Urothelium cell line (cell line): Measurements from ENCODE around the gene MRPL30.
"Not testable (repeated sequence)": the region's sequence is repeated elsewhere in the genome, so short reads cannot be mapped to it uniquely, and the experiment has no call there.

Source experiments
- DNase-seq: peaks from one replicate; pipeline ENCODE4 v3.0.0; 2011; ENCODE audit warnings: low spot score, mixed read lengths
- FAIRE-seq: peaks from 2 replicates; lab custom pipeline; 2011; peaks lifted over from hg19 to GRCh38; lab: Jason Lieb, UNC

Gene MRPL30

DNA sequence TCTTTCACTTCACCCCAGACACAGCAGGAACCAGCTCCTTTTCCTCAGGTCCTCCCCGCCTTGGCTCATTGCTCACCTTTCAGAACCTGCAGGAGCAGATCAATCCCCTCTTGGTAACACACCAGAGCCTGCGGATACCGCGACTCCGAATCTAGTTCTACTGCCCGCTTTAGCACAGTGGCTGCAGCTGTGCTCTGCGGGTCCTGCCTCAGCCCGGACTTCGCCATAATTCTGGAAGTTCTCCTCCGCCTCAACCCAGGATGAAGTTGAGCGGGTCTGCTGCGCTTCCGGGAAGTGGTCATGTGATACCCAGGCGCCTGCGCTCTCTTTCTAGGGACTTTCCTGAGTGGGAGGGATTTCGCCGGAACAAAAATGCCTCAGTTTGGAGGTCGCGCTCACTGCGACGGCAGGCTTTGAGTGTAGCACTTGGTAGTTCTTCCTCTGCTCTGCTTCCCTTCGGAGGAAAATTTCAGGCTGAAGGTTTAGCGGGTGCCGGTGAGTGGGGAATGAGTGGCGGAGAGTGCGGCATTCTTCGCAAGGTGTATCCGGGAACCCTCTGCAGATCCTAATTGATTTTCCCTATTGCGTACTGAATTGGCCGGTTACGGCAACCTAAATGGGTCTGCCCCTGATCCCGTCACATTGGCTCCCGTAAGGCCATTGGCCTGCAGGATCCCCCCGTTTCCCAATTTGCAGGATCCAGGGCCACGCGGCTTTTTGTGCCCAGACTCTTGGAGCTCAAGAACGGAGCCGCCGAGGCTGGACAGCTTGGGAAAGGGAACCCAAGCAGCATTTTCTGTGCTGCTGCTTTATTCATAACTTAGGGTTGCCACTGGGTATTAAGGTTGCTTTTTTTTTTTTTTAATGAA lies at the start of gene MRPL30, which contains the start of gene MITD1:
Gene MRPL30 (plus strand): TSS at position 430 of the 869 bp plus-strand sequence. CDS start 5,020 bp downstream, outside the sequence.
Gene MITD1 (minus strand): TSS at position 304 of the 869 bp plus-strand sequence. CDS start 77 bp downstream, at position 227.
- DNase-seq (peak; percentile 95), FAIRE-seq (no peak)

DNA sequence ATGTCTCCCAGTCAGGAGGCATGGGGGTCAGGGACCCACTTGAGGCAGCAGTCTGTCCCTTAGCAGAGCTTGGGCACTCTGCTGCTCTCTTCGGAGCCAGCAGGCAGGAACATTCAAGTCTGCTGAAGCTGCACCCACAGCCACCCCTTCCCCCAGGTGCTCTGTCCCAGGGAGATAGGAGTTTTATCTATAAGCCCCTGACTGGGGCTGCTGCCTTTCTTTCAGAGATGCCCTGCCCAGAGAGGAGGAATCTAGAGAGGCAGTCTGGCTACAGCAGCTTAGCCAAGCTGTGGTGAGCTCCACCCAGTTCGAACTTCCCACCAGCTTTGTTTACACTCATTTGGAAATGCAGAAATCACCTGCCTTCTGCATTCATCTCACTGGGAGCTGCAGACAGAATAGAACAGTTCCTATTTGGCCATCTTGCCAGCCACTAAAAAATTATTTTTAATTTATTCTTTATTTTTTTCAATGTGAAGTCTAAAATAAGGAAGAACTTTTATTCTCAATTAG lies 45.9 kb upstream of the MRPL30 start:
- not testable (repeated sequence) for DNase-seq, FAIRE-seq

DNA sequence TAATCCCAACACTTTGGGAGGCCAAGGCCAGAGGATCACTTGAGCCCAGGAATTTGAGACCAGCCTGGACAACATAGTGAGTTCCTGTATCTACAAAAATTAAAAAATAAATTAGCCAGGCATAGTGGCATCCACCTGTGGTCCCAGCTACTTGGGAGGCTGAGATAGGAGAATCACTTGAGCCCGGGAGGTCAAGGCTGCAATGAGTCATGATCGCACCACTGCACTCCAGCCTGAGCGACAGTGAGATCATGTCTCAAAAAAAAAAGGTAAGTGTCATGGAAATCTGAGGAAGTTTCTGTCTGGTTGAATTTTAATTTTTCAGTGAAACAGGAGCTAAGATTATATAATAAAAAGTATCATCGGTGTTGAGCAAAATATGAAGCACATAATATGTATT lies 42.0 kb upstream of the MRPL30 start:
- DNase-seq (no peak), FAIRE-seq (no peak)

DNA sequence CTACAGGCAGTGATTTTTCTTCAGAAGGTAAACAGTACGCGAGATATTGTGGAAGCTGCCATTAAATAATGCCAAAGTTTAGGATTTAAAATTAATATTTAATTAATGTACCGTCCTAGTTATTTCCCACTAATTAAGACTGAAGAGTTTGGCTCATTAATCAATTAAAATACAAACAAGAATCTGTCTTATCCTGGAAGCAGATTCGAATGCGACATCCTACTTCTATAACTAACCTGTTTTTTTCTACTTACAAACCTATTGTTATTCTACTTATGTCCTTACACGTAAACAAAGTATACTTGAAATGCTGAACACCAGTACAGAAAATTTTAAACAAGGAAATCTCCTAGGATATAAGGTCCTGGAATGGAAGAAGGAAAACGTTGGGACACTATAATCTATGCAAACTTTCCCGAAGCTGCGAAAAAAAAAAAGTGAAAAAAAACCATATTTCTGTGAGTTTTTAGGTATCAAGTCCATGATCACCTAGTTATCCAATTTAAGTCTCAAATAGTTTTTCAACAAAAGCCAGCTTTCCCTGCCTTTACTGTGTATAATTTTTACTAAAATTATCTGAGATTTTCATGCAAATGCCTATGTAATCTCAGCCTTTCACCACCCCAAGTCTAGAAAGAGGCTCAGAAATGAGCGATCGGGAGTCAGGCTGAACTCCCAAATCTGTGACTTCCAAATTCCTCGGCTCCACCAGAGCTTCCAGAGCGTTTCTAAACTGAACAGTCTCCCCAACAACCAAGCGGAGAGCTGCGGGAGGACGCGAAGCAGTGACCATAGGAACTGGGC lies 40.7 kb upstream of the MRPL30 start:
- FAIRE-seq (no peak), DNase-seq (no peak)

DNA sequence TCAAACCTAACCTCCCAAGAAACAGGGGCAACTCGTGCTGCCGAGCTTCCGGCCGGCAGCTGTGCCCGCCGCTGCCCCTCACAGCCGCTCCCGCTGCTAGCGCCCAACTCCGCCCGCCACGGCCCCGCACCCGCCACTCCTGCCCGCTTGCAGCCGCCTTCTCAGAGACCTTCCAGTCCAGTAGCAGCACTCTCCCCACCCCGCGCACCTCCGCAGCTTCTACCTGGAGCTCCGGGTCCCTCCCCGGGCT lies 40.2 kb upstream of the MRPL30 start:
- FAIRE-seq (no peak), DNase-seq (no peak)

DNA sequence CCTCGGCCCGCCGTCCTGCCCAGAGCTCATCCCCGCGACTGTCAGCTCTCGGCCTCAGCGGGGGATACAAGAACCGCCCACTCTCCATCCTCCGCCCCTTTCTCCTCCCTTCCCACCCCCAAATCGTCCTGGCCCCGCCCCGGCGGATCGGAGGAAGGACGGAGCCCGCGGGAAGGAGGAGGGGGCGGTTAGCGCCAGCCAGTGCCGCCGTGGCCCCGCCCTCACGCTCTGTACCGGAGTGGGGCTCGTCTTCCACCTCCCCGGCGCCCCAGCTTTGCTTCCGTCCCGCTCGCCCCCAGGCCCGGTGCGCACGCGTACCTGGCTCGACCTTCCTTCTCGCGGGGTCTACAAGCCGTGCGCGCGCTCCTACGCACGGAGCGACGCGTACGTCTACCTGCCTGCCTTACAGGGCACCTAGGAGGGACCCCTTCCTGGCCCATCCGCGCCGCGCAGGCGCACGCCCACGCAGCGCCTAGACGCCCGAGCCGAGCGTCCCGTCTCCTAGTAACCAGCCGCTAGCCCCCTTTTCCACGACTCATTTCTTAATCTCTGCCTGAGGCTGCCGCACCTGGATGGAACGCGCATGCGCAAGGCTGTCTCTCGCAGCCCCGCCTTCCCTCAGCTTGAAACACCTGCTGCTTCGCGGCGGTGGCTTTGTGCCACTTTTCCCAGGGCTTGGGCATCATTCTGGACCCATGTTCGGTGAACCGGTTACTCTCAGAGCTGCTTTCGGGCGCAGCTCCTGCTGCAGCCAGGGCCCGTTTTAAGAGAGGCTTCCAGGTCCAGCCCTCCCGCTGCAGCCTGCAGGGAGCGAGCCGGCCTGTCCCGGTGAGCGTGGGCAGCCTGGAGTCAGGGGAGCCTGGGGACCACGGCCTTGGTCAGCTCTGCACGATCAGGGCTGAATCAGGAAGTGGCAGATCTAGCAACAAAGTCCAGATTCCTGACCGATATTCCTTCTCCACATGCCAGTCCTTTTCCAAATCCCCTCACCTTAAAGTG lies 39.6 kb upstream of the MRPL30 start, which contains the start of gene C2orf15:
Gene C2orf15 (plus strand): TSS at position 598 of the 999 bp plus-strand sequence. CDS start 8,852 bp downstream, outside the sequence.
- FAIRE-seq = peak; percentile 79

DNA sequence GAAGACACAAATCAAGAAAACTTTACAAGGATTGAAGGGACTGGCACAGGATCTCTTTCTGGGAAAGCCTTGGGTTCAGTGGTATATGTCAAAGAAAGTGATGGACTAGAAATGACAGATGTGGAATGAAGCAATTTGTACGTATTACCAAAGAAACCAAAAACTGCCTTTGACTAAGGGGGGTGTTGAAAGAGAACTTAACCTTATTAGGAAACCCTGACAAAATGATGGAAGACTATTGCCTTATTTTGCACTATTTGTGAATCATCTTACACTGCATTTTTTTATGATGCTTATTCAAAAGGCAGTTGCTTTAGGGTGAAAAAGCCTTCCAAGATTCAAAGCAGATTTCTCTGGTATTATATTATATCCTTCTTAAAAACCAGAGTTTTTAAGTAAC lies 30.3 kb upstream of the MRPL30 start:
- no peak for FAIRE-seq

More for the DNA sequence above, 39.6 kb upstream of the MRPL30 start, which contains the start of gene C2orf15:
- DNase-seq = peak; percentile 97

DNA sequence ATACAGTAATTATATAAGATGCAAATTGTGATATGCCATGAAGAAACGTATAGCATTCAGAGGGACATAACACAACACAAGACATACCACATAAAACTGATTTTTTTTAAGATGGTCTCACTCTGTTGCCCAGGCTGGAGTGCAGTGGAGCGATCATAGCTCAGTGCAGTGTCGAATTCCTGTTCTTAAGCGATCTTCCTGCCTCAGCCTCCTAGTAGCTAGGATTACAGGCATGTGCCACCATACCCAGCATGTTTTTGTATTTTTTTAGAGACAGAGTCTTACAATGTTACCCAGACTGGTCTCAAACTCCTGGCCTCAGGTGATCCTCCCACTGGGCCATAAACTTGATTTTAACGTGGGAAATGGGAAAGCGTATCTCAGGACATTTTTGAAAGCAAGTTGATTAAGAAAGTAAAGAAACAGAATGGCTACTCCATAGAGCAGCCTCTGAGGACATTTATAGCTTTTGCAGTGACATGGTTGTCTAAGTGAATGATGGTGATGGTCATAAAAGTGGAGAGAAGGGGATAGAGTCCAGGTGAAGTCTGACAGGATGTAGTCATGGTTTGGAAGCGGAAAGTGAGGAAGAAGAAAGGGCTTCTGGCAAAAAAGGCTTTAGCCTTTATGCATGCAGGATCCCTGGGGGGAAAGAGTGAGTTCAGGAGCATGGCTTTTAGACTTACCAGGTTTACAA lies 28.6 kb upstream of the MRPL30 start:
- FAIRE-seq (no peak), DNase-seq (no peak)

More for the DNA sequence above, 30.3 kb upstream of the MRPL30 start:
- DNase-seq = no peak

DNA sequence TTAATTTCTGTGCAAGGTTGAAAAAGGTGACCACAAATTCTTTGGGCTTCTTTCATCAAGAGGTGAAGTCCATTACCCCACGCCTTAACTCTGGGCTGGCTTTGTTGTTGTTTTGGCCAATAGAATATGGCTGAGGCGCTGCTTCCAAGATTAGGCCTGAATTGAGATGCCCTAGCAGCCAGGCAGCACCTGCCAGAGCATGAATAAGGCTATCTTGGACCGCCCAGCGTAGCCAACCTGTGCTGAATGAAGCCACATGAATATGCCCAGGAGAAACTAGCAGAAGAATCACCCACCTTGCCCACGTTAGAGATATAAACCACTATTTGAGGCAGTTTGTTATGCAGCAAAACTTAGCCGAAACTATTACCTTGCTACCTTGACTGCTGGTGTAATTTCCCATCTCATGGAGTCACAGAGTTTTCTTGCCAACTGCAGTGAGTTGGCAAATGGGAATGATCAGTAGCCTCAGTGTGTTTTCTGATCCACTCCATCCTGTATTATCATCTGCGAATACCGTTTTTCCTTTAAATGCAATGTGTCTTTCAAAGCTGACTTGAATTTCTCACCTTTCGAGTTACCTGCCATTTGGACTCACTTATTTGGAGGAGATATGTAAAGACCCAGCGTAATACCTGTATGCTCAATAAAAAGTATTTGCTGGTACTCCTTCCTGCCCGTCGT lies 26.9 kb upstream of the MRPL30 start:
- FAIRE-seq (no peak), DNase-seq (peak; percentile 21)

DNA sequence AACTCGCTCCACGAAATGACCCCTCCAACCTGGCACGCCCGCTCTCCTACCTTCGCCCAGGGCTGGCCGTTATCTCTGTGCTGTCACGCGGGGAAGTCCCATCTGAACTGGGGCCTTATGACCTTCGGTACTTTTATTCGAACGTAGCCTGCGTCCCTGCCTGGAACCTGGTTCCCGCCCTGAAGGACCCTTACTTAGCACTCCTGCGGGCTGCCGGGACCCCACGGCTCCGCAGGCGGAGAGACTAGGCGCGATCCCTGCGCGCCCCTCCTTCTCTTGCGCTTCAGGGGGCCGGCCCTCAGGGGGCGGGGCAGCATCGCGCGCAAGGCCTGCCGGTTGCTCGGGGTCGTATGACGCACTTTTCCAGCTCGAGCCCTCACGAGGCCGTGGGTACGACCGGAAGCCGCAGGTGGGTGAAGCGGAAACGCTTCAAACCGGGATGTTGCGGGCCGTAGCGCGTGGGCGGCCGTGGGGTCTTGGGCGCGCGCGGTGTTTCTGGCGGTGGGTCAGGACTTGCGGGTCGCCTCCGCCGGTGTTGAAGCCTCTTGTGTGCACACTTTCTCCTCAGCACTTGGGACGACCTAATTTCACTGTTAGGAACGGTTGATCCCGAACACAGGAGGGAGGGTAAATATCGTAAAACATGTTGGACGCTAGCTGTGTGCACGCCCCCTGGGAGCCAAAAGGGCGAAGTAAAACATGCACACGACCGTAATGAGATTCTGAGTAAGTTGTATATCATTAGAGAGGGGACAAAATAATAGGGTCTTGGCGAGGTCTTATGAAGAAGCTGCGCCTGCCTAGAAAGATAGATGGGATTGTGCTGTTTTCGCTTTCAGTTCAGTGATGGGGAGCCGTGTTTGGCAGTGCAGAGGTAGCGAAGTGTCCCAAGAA lies 26.1 kb upstream of the MRPL30 start, which contains the start of the genes LIPT1 and TSGA10:
Gene LIPT1 (plus strand): TSS at position 325 of the 894 bp plus-strand sequence. CDS start 6,991 bp downstream, outside the sequence.
Gene TSGA10 (minus strand): TSS at position 300 of the 894 bp plus-strand sequence. CDS start 45,503 bp downstream, outside the sequence.
- DNase-seq (peak; percentile 98), FAIRE-seq (peak; percentile 89)

DNA sequence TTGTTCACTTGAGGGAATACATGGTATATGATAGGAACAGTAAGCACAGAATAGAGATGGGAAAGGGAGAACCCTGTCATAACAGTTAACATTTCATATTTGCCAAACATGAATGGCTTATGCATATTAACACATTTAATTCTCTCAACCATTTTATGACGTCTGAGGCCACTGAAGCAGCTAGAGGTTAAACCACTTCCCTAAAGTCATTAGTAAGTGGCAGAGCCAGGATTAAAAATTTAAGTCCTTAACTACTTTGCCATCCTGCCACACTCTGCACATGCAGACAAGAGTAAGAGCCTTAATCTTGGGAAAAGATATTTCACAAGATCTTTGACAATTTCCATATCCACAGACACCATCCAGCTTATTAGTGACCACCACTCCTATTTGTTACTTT lies 24.1 kb upstream of the MRPL30 start:
- FAIRE-seq (no peak), DNase-seq (no peak)

DNA sequence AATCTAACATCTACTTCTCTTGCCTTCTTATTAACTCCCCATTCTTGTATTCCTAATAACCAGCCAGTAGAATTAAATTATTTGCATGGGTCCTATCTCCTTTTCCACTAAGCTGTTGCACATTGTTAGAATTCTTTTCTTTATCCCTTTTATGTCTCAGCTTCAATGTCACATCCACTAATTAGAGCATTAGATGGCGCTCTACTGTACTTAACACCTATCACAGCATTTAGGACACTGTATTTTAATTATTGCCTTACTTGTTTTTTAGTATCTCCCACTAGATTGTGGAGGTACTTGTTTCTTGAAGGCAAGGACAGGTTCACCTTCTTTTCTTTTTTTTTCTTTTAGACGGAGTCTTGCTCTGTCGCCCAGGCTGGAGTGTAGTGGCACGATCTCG lies 22.4 kb upstream of the MRPL30 start:
- DNase-seq (no peak), FAIRE-seq (no peak)

DNA sequence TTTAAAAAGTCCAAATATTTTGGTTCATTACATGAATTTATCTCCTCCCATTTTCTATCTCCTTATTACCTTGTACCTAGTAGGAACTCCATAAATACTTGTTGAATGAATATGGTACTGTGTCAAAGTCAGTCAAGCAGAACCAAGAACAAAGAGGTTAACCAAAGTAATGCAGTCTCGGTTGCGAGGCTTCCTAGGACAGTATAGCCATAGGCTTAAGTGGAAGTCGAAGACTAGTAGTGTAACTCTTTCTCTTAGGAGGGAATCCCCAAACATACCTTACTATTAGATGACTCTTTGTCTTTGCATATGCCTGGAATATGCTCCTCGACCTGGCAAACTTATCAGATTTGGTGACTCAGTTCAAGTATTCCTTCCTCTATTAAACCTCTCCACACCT lies 21.4 kb upstream of the MRPL30 start:
- DNase-seq = no peak
- no peak for FAIRE-seq

DNA sequence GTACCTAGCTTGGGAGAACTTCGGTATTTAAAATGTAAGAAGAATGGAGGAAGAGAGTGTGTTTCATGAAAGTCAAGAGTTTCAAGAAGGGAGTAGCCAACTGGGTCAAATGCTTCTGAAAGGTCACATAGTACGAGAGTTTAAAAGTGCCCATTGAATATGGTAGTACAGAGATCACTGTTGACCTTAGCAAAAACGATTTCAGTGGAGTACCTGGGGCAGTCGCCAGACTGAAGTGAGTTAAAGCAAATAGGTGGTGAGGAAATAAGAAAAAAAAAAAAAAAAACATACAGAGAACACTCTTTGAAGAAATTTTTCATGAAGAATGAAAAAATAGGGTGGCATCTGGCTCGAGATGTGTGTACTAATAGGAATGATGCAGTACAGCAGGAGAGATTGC lies 14.8 kb upstream of the MRPL30 start:
- DNase-seq (no peak), FAIRE-seq (no peak)

DNA sequence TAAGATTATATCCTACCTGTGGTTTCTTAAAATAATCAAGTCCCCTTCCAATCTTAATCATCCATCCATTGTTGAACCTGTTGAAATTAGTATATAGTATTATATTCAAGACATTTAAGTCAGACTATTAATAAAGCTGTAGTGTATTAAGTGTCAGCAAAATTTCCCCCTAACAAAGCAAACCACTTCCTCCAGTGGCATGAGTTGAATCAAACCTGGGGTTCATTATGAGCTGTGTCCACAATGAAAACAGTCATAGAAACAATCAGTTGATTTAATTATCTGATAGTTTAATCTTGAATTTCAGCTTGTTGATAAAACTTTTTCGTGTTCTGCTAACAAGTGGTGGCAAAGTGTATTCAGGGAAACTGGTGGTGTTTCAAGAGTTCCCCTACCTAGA lies 11.4 kb upstream of the MRPL30 start:
- FAIRE-seq (no peak), DNase-seq (no peak)

DNA sequence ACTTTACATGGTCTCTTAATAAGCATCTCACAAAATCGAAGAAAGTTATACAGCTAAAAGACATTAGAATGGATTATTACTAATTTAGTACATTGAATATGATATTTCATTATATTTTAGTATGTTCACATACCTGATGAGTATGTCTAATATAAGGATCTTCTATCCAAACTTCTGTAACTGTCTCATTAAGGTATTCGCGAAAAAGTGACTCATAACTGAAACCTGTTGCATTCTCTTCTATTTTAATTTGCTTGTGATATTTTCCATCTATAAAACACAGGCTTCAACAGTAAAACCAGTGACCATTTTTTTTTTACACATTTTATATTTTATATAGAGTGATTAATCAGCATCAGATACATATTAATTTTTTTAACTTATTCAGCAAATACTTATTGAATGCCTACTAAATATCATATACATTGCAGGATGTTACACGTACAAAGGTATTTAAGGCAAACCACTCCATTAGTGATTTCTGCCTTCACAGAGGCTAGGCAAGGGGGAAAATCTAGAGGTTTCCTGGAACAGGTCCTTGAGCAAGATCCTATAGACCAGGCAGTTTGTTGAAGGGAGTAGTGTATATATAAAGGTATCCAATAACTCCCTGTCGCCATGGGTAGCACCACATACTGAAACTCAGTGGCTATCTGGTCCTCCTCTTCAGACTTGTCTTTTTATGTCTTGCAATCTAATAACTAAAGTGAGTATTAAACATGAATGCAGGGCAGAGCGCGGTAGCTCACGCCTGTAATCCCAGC lies 9.4 kb upstream of the MRPL30 start:
- FAIRE-seq = no peak

DNA sequence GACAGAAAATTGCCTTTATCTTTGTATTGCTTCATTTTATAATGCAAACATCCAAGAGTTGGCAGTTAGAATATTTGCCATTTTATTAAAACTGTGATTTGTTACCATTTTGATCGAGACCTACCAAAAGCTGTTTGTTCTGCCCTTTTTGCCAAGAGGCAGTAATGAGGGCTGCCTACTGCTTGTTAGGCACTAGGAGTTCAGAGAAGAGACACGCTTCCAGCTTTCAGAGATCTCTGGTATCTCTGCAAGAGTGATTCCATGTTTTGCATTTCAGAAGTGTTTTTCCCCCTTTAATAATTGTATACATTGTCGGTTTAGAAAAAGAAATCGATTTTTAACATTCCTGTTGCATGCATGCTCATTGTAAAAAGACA lies 628 bp downstream of the MRPL30 start:
- peak; percentile 19 for DNase-seq
- FAIRE-seq = no peak

More for the DNA sequence above, 9.4 kb upstream of the MRPL30 start:
- DNase-seq = no peak
